Keratinocyte (primary cell): ENCODE results near the gene LRP11.
"Not testable (repeated sequence)": the region's sequence is repeated elsewhere in the genome, so short reads cannot be mapped to it uniquely, and the experiment has no call there.

Experiments
- CTCF ChIP-seq, 3 experiments: IDR thresholded peaks in 1 of 3; conservative IDR thresholded peaks in 1 of 3; optimal IDR thresholded peaks in 1 of 3; 2 replicates in 2 of 3; 3 replicates in 1 of 3; pipeline versions ENCODE3 to v1.5.1; 2011; ENCODE audit warnings: low read length in 3 of 3, mild to moderate bottlenecking in 3 of 3, moderate library complexity in 2 of 3, control low read depth in 1 of 3, inconsistent platforms in 1 of 3; ENCODE audit not compliant: insufficient read depth in 2 of 3; ENCODE audit errors: extremely low read depth in 1 of 3
- EZH2 ChIP-seq: IDR thresholded peaks from one replicate; pipeline ENCODE4 v1.6.1; 2012; ENCODE audit warnings: inconsistent platforms, mild to moderate bottlenecking, low read length, moderate library complexity

GRCh38 chr6:149891864-149892263 is 27.7 kb upstream of the LRP11 start:
- not testable (repeated sequence) for TF ChIP-seq CTCF (optimal IDR thresholded peaks at IDR 0.05 in 1 of 3, IDR thresholded peaks at IDR 0.05 in 1 of 3, conservative IDR thresholded peaks at IDR 0.05 in 1 of 3; ENCODE audit: extremely low read depth in 1 of 3, insufficient read depth in 2 of 3, low read length in 3 of 3); EZH2
